Fibroblast of mammary gland (primary cell): ENCODE data around the gene SNTG2.

Experiments
- DNase-seq: peaks from one replicate; pipeline ENCODE4 v3.0.0-alpha.2; 2010; ENCODE audit warnings: low read depth
- H3K4me3 ChIP-seq: 2 replicates; pipeline ENCODE4 v1.5.1; 2011; ENCODE audit warnings: low read depth, mild to moderate bottlenecking, low read length, moderate library complexity; ENCODE audit not compliant: control insufficient read depth
- CTCF ChIP-seq: conservative IDR thresholded peaks from 2 replicates; pipeline ENCODE4 v1.5.1; 2011; ENCODE audit warnings: low read depth, low read length, inconsistent platforms; ENCODE audit not compliant: control insufficient read depth, insufficient read depth

SNTG2 gene

DNA sequence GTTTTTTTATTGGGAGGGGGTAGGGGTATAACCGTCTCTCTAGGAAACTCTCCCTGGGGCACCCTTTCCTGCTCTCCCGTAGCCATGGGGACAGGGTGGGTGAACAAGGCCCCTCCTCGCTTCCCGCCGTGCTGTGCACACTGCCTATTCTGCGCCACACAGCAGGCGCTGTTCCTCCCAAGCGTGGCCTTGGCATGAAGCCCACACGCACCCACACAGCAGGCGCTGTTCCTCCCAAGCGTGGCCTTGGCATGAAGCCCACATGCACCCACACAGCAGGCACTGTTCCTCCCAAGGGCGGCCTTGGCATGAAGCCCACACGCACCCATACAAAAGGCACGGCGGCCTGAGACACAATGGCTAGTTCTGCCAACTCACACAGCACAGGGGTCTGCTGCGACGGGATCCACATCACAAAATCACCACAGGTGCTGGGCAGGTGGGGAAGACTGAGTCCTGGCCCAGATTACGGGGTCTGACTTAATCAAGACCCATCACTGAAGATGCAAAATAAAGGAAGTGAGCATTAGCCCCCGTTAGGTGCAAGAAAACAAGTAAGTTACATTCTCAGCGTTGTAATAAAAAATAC, 416.0 kb downstream of the SNTG2 start:
- DNase-seq = no peak

GRCh38 chr2:1367601-1368000, 417.0 kb downstream of the SNTG2 start:
- no peak for TF ChIP-seq CTCF
- no peak overlapping the region for H3K4me3 ChIP-seq
- no peak for DNase-seq

More for the DNA sequence above, 416.0 kb downstream of the SNTG2 start:
- TF ChIP-seq CTCF = no peak
- no peak overlapping the region for H3K4me3 ChIP-seq

DNA sequence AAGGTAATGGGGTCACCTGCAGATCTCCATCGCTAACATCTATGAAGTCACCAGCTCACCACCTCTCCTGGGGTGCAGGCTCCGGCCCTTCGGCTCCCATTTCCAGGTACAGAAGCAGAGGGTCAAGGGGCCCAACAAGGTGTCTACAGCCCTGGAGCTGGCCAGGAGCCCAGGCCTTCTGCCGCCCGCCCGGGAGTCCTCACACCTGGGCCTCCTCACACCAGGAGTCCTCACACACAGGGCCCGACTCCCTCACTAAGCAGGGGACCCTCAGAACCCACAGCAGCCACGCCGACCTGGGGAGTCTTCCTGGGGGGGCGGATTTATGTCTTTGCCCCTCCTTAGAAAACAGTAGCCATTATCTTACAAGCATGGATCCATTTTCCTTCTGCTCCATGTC, 419.3 kb downstream of the SNTG2 start:
- no peak for TF ChIP-seq CTCF
- H3K4me3 ChIP-seq = no peak overlapping the region
- no peak for DNase-seq

- no peak for DNase-seq
These were observed 419.8 kb downstream of the SNTG2 start for GRCh38 chr2:1370461-1370860.

GRCh38 chr2:1371082-1371481, 420.4 kb downstream of the SNTG2 start:
- DNase-seq = no peak
- TF ChIP-seq CTCF = no peak
- no peak overlapping the region for H3K4me3 ChIP-seq

More at GRCh38 chr2:1370461-1370860, 419.8 kb downstream of the SNTG2 start:
- no peak overlapping the region for H3K4me3 ChIP-seq
- TF ChIP-seq CTCF = no peak

- no peak overlapping the region for H3K4me3 ChIP-seq
- TF ChIP-seq CTCF = no peak
- DNase-seq = no peak
These were observed 423.2 kb downstream of the SNTG2 start for GRCh38 chr2:1373830-1374229.

DNA sequence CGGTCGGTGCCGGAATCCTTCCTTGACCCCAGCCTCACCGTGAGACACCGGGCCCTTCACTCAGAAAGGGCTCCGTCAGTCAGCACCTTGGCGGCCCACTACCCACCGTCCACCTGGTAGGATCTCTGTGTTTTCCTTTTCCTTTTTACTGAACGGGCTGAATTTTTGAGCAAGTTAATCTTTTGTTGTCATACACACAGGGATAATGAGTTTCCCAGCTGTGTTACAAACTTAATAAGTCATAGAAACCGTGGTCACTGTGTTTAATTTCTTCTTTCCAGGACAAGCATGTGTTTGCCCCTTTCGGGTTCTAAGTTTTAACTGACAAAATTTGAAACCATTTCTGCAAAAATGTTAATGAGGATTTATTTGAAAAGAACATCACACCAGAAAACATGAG, 423.6 kb downstream of the SNTG2 start:
- no peak overlapping the region for H3K4me3 ChIP-seq
- TF ChIP-seq CTCF = no peak
- no peak for DNase-seq
